ENCODE data around the gene FBXO11.

GRCh38 chr2:47803363-47803762 lies 102.9 kb downstream of the FBXO11 start:
- TF ChIP-seq EZH2 (IDR thresholded peaks at IDR 0.05) (no peak), CTCF (IDR thresholded peaks at IDR 0.05) (no peak)
